ENCODE data around the gene DUSP16.

DNA sequence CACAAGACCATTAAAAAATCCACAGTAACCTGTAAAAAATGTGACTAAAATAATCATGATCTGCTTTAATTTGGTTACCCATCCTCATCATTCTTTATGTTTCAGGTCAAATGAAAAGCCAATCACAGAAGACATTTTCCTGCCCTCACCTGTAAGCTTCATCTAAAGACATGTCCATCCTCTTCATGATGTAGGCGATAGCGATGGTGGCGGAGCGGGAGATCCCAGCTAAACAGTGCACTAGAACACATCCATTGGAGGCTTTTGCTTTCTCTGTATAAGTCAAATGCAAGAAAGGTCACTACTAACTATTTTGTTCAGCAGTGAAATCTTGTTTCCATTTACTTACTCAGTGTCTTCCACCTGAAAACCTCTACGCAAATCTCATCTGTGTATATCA is 82.6 kb downstream of the DUSP16 start:
- TF ChIP-seq POLR2A (IDR thresholded peaks at IDR 0.05; ENCODE audit: low read depth, low read length) = no peak
- TF ChIP-seq POLR2AphosphoS5 (IDR thresholded peaks at IDR 0.05; ENCODE audit: low read depth, low read length) = no peak
- no peak for TF ChIP-seq PAX5 (IDR thresholded peaks at IDR 0.05; ENCODE audit: insufficient read depth, low read length, severe bottlenecking)
- no peak for TF ChIP-seq TAF1 (IDR thresholded peaks at IDR 0.05; ENCODE audit: low read depth, low read length)
